GM21576 (cell line): ENCODE results near the gene HIGD2A.

Source experiments
- ATAC-seq: cut with Tn5 transposase; IDR thresholded peaks from one replicate; pipeline ENCODE4 v1.9.1; 2021; ENCODE audit warnings: mild to moderate bottlenecking, moderate library complexity; ENCODE audit not compliant: unreplicated experiment

Gene HIGD2A, protein sequence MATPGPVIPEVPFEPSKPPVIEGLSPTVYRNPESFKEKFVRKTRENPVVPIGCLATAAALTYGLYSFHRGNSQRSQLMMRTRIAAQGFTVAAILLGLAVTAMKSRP

DNA sequence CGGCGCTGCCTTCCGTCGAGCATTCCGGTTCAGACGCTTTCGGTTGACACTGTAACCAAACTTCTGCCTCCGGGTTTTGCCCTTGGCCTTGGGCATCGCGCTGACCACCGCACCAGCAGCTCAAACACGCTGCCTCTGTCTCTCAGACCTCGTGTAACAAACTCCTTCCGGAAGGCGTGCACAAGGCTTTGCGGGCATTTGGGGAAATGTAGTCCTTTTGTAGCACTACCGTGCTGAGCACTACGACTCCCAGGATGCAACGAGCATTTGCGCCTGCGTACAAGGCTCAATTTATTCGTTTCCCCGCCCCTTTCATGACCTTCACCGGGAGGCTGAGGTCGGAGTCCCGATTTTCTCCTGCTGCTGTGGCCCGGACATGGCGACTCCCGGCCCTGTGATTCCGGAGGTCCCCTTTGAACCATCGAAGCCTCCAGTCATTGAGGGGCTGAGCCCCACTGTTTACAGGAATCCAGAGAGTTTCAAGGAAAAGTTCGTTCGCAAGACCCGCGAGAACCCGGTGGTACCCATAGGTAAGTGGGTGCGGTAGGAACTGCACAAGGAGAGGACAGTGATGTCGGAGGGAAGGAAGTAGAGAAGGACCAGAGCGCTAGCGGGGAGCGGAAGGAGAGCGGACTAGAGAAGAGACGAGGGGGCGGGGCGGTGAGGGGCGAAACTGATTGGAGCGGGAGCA is at the start of gene HIGD2A, which contains the start of gene NOP16:
TSS of gene HIGD2A (plus strand) at position 308 of the 691 bp plus-strand sequence. CDS start at position 377, 69 bp downstream.
TSS of gene NOP16 (minus strand) at position 155 of the 691 bp plus-strand sequence. CDS start at position 96, 59 bp downstream.
- ATAC-seq: peak; percentile 84

DNA sequence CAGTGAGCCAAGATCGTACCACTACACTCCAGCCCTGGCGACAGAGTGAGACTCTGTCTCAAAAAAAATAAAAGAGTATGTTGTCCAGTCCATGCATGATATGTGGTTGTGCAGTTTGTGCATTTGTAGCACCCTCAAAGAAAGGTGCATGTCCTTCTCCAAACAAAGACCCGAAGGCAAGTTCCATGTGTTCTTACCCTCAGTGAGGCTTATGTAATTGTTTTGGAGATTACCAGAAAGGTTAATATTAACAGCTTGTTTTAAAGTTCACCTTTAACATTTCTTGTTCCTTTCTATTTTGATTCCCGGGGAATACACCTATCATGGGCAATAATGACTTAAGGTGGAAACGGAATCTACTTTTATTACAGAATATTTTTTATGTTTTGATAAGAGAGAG is 49.2 kb upstream of the HIGD2A start:
- ATAC-seq: no peak

DNA sequence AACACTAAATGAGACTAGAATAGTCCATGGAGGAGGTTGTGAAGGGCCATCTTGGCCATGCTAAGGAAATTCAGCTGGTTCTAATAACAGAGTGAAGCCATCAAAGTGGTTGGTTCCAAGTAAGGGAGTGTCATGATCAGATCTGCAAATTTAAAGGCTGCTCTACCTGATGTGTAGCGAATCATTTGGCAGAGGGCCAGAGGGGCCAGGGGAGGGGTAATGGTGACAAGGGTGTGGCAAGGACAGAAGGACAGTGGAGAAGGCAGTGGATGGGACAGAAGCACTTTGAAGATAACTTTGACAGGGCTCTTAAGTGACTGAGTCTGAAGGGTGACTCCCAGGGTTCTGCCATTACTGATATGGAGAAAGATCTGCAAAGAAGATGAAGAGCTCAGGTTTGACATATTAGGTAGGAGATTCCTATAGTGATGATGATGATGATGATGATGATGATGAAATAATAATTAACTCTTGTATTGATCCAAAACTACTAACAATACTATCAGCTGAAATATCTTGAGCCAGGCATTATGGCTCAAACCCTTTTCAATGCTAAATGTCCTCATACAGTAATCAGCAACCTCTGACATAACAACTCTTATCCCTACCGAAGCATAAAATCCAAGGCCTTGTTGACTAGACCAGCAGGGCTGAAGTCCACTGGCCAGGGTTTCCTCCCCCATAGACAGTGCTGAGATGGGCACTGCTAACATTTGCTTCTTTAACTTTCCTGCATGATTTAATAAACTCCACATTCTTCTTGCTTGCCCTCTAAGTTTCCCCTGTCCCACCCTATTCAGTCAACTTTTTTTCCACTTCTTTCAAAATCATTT is 47.0 kb upstream of the HIGD2A start:
- ATAC-seq: no peak

DNA sequence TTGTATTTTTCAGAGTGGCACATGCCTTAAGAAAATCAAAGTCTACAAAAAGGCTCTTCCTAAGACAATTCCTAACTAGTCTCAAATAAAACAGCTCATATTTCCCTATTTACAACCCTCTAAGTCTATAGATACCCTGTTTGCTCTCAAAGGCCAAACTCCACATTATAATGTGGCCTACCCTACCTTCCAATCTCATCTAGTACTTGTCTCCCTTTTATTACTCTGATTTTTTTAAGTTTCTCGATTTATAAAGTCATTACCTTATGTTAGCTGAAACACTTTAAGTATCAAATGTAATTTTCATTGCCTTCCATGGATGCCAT is 46.4 kb upstream of the HIGD2A start:
- ATAC-seq: no peak

DNA sequence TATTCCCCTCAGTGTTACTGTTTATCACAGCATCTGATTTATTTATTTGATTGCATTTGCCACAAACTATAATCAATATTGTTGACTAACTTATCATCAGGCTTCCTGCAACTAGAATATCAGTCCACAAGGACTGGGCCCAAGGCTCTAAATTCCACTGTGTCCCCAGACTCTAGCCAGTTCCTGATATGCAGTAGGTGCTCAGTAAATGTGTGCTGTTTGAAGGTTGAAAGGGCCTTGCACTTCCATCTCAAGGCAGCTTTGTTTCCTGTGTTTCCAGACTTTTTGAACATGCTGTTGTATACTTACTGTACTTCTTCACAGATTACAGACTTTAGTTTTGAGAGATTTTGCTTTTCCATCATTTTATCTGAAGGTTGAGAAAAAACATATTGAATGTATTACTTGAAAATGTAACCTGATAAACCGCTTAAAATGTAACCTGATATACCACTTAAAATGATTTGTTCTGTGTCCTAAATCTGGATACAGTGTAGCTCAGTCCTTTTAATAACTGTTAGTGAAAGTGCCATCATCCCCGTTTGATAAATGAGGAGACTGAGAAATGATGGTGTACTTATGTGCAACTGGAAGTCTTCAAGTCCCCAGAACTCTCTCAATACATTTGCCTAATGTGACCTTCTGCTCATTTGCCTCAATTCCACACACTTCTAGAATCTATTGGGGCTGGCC is 45.6 kb upstream of the HIGD2A start:
- ATAC-seq: no peak

DNA sequence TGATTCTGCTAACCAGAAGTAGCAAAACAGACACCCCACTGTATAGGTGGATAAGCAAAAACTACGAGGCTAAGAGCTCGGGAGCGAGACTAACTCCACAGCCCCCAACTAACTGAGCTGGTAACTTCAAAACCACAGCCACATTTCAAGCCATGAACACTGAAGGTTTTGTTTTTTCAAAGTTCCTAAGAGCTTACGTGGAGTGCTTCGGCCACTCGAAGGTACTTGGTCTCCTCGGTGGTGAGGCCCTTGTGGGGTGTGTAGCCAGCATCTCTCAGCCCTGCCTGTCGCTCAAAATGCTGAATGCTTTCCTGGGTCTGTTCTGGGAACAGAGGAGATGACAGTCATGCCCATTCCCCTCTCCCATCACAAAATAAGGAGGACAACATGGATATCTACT is 38.1 kb upstream of the HIGD2A start:
- ATAC-seq: no peak

DNA sequence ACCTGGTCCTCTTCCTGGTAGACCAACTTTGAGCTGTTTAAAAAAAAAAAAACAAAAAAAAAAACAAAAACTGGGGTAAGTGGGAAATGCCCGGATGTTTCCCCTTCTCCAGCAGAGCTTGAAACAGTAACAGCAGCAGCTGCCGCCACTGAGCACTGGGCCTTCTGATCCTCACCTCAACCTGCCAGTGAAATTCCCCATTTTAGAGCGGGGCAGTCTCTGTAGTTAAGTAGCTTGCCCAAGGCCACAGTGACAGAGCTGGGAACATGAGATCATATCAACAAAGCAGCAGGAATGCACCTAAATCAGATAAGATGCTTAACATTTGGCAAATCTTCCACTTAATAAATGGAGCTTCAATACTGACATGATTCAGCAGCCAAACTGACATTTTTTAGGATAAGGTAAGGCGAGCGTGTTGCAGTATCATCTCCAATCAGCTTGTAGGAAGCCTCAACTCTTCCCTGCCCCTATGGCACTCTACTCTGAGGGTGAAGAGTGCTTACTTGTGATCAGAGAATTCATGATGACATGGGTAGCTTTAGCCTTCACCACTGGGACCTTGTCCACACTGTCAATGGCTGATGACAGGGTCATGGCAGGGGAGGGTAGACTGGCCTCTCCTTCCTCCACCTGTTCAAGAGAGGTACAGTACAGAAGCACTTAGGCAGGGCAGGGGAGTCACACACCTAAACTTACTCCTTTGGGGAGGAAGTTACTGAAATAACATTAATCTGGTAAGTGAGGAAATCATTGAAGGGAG is 36.3 kb upstream of the HIGD2A start:
- ATAC-seq: no peak

DNA sequence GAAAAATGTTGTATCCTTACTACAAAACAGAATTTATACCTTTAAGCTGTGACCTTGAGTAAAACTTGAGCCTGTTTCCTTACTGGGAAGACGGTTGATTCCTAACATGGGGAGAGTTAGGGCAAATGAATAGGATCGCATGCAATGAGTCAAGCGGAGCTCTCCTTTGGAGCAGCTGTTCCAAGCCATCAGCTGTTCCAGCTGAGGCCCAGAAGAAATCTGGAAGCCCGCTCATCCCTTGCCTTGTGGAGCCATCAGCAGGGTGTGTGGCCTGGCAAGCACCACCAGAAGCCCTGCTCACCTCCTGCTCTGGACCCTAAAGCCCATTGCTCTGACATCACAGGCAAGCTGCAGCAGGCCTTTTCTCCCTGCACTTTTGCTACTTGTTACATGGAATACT is 35.0 kb upstream of the HIGD2A start:
- no peak for ATAC-seq

DNA sequence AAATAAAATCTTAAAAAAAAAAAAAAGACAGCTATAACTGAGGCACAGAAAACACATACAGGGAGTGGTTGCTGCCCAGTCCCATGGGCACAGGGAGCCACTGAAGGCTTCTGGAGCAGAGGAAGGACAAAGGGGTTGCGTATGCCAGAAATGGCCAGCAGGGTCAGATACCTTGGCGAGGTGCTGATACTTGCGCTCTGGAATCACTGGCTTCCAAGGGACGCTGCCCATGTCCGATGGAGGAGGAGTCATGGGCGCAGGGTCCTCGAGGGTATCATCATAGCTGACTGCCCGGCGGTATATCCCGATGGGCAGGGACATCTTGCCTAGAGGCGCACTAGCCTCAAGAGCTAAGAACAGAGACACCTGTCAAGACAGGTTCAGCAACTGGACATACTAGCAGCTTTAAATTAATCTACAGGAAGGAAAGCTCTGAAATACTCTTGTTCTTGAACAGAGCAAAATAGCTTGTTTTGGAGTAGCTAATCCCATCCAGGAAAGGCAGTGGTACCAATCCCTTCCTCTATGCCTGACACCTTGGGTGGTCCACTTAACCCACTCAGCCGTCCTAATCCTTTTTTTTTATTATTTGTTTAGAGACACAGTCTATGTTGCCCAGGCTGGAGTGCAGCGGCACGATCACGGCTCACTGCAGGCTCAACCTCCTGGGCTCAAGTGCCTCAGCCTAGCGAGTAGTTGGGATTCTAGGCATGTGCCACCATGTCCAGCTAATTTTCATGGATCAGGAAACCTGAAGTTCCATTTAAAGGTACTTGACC is 33.0 kb upstream of the HIGD2A start:
- ATAC-seq: no peak

DNA sequence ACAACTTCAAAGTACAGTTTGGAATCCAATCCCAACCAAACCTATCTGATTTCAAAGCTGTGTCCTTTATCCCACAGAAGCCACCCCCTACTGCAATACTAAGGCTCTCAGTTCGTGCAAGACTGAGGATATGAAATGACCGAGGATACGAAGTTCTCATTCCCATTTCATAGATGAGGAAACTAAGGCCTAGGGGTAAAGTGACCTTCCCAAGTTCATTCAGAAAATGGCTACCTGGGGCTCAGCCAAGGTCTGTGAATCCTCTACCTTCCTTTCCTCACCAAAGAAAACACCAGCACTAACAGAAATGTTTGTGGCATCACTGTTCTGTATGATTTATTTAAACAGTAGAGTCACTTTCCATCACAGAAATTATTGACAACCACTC is 32.4 kb upstream of the HIGD2A start:
- no peak for ATAC-seq

DNA sequence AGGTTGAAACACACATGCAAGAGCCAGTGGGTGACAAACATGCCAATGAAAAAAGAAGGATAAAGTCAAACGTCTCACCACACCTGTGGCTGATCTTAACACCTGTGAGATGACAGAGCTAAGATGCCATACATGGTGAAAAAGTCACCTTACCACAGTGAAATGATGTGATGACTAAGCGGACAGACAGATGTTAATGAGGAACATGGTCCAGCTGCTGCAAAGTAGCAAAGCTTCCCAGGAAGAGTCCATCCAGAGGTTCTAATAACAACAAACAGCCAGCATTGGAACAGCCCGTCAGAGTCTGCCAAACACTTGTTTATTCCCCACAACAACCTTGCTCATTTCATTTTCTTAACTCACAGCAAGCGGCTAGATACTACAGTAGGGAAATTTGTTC is 28.9 kb upstream of the HIGD2A start:
- no peak for ATAC-seq

DNA sequence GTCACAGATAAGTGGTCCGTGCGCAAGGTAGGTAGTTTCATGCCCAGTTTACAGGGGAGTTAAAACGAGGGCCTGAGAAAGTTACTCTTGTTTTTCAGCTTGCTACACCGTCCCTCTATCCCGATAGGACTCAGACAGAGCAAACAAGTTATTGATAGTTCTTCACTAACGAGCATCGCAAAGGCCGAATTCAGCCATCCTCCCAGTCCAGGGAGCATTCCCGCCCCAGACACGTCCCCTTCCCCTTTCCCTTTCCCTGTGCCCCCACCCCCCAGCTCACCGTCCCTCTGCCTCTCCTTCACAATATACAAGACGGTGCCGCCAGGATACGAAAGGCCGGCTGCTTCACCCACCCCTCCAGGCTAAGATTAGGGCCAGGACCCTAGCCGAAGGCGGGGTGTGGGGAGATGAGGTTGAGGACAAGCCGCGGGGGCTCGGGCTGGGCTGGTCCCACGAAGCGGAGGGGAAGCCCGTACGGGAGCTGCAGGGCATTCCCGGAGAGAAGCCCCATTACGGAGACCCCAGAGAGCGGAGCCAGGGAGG is 27.6 kb upstream of the HIGD2A start:
- no peak for ATAC-seq

DNA sequence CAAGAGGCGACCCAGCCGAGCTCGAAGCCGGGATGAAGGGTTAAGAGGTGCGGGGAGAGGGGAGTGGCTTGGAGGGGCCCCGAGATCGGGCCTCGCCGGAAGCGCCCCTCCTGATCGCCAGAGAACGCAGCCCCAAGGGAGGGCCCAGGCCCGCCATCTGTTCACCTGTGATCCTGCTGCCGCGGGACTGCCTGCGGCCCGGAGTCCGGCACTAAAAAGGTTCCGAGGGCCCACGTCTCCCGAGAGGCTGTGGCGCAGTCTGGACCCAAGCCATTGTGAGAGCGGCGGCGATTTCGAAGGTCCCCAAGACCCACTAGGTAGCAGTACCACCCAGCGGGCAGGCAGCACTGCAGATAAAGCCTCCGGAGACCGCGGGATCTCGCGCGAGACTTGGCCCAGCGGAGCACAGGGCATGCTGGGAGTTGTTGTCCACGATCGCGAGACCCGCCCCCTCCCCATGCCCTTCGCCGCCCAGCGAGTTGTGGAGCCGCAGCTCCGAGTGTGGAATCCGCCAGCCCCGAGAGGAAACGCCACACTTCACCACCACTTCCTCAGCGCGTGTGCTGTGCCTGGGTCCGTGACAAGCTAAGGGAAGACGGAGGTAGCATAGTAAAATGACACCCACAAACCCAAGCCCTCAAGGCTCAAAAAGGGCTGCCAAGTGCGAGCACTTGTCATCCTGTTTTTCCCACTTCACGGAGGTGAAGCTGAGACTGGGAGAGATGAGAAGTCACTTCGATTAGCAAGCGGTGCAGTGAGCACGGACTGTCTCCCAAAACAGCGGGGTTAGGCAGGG is 26.9 kb upstream of the HIGD2A start, which contains the start of gene KIAA1191:
TSS of gene KIAA1191 (minus strand) at position 328 of the 796 bp plus-strand sequence. CDS start 2,256 bp downstream, outside the sequence.
- ATAC-seq: peak; percentile 83

DNA sequence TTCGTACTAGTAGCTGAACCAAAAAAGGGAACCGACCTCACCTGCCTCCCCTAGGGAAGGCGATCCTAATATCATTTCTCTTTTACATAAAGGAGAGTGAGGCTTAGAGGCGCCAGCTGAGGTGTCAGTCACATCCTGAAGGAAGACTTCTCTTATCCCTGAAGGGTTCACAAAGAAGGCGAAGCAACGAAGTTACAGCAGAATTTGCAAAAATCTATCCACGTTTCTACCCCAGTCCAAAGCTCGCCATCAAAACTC is 26.4 kb upstream of the HIGD2A start:
- ATAC-seq: peak; percentile 16

DNA sequence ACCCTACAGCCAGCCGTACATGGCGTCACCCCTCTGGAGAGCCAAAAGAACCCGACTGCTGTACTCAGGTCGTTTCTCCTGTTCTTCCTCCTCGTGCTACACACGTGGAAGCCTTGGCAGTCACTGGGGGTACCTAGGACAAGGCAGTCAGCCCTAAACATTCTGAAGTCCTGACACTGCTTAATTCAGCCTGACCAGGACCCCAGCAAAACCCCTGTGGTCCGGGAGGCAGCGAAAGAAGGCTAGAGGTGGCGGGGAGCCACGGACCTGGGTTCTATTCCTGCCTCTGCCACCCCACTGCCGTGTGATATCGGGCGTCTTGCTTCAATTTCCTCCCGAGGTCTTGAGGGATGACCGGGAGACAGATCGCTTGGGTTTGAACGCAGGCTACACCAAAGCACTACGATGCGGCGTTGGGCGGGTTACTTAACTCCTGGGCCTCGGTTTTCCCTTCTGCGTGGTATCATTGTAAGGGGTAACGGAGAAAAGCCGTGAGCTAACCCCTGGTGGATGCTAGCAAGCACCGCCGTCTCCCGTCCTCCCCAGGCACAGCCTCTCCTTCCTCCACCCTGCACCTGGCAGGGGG is 23.7 kb upstream of the HIGD2A start:
- ATAC-seq: no peak

DNA sequence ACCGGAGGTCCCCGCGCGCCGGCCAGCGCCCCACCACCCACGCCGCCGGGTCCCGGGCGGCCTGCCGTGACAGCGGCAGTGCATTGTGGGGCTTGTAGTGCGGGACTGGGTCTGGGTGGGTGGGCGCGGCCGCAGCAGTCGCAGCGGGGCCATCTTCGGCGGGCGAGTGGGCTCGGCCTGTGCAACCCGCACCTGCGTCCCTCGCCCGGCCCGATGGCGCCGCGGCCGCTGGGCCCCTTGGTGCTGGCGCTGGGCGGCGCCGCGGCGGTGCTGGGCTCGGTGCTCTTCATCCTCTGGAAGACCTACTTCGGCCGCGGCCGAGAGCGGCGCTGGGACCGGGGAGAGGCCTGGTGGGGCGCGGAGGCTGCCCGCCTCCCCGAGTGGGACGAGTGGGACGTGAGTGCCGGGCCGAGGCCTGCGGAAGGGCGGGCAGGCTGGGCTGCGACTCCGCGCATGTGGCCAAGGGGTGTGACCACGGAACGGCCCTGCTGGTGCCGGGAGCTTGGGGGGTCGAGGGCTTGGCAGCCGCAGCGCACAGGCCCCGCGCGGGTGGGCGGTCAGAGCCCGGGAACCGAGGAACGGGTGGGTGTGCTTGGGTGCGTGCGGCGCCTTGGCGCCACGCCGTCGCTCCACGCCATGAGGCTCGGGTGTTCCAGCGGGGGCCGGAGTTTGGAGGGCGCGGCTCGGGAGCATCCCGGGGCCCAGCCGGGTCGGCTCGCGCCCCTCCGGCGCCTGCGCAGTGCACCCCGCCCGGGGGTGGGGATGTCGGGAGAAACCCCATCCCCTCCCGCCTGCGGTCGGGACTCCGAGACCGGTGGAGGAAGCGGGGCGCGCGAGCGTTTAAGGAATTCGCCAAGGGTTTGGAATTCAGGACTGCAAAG is 23.0 kb upstream of the HIGD2A start, which contains the start of gene ARL10:
TSS of gene ARL10 (plus strand) at position 137 of the 881 bp plus-strand sequence. CDS start at position 214, 77 bp downstream.
- no peak for ATAC-seq

DNA sequence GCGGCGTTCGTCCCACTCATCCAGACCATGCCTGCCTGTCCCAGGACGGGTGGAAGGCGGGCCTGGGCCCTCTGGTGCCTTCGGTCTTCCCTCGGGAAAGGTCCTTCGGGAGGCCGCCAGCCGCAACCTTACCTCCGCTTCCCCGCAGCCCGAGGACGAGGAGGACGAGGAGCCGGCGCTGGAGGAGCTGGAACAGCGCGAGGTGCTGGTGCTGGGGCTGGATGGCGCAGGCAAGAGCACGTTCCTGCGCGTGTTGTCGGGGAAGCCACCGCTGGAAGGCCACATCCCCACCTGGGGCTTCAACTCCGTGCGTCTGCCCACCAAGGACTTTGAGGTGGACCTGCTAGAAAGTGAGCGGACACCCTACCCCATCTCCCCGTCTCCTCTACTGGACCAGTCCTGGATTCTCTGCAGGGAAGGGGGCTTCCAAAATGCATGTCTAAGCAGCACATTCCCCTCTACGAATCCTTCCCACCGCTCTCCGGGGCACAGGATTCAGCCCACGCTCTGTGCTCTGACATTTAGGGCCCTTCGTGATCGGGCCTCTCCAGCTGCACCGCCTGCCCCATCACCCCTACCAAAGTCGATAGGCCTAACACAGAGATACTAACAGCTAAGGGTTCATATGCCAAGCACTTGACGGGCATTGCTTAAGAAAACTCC is 22.2 kb upstream of the HIGD2A start:
- ATAC-seq: no peak
